GM12874 (cell line): ENCODE data around the gene ENTPD6.

Experiments
- TF ChIP-seq, protein P1 (sequence below): IDR thresholded peaks from 2 replicates; pipeline ENCODE4 v1.5.1; 2011; ENCODE audit warnings: low read depth, mild to moderate bottlenecking, control low read depth, low read length, moderate library complexity; ENCODE audit not compliant: insufficient read depth

Gene ENTPD6

DNA sequence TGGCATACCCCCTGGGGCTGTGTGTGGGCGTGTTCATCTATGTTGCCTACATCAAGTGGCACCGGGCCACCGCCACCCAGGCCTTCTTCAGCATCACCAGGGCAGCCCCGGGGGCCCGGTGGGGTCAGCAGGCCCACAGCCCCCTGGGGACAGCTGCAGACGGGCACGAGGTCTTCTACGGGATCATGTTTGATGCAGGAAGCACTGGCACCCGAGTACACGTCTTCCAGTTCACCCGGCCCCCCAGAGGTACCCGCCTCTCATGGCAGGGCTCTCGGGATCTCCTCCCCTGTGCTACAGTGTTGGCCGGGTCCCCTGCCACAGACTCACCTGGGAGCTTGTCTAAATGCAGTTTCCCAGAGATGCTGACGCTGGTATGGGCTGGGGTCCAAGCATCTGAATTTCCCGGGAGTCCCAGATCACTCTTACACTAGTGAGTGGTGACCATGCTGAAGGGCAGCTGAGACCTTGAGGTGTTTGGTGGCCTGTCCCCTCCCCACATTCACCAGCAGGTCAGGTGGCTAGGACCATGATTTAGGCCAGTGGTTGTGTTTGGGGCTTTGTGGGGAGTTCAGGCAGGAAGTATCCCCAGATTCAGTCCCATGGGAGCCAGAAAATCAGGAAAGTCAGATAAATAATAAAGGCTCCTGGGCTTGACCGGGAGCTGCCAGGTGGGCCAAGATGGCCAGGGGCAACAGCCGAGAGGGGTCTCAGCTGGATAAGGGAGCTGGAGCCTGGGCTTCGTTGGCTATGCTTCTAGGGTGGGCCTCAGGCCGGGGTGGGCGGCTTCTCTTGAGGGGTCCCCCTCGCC lies 11.8 kb downstream of the ENTPD6 start:
- TF ChIP-seq, protein P1, sequence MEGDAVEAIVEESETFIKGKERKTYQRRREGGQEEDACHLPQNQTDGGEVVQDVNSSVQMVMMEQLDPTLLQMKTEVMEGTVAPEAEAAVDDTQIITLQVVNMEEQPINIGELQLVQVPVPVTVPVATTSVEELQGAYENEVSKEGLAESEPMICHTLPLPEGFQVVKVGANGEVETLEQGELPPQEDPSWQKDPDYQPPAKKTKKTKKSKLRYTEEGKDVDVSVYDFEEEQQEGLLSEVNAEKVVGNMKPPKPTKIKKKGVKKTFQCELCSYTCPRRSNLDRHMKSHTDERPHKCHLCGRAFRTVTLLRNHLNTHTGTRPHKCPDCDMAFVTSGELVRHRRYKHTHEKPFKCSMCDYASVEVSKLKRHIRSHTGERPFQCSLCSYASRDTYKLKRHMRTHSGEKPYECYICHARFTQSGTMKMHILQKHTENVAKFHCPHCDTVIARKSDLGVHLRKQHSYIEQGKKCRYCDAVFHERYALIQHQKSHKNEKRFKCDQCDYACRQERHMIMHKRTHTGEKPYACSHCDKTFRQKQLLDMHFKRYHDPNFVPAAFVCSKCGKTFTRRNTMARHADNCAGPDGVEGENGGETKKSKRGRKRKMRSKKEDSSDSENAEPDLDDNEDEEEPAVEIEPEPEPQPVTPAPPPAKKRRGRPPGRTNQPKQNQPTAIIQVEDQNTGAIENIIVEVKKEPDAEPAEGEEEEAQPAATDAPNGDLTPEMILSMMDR = no peak

DNA sequence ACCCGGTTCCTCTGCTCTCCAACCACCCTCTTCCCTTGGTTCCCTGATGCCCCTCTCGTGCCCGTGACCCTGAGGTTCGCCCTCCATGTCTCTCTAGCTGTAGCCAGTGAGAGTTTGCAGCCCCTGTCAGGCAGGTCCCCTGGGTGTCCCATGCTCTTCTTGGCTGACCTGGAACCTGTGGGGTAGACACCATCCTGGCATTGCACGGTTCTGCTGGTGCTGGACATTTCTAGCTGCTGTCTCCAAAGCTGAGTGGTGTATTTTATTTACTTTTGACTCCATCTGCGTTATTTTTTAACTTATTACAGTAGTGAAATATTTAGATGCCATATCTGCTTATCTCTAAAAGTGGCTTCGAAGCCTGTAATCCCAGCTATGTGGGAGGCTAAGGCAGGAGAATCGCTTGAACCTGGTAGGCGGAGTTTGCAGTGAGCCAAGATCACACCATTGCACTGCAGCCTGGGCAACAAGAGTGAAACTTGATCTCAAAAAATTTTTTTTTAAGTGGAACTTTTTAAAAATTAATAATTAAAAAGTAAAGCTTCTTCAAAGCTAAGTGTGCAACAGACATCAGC lies 12.5 kb downstream of the ENTPD6 start:
- TF ChIP-seq, protein P1 = no peak

DNA sequence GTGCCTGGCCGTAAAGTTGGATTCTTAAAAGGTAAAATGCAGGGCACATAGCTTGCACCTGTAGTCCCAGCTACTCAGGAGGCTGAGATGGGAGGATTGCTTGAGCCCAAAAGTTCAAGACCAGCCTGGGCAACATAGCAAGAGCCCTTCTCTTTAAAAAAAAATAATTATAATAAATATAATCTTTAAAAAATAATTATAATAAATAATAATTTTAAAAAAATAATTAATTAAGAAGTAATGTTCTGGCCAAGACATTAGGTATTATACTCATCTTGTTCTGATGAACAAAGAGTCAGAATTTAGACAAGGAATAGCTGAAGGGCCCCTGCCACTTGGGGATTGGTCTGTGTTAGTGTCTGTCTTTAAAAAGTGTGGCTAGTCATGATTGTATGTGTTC lies 13.9 kb downstream of the ENTPD6 start:
- TF ChIP-seq, protein P1 = no peak

DNA sequence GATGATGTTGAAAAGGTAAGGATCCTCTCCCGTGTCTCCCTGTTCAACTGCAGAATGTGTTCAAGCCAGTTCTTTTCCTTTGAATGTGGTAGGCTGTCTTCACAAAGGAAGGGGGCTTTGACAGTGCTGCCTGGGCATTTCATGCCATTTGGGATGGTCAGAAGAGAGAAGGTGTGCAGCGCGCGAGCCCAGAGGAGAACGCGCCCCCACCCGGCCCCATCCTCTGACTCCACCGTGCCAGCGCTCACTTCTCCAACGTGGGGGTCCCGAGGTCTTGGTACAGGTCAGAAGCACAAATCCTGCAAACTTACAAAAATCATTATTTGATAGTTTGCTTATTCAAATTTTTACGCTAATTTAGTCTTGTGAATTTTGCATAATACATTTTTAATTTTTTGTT lies 14.4 kb downstream of the ENTPD6 start:
- TF ChIP-seq, protein P1 = no peak

DNA sequence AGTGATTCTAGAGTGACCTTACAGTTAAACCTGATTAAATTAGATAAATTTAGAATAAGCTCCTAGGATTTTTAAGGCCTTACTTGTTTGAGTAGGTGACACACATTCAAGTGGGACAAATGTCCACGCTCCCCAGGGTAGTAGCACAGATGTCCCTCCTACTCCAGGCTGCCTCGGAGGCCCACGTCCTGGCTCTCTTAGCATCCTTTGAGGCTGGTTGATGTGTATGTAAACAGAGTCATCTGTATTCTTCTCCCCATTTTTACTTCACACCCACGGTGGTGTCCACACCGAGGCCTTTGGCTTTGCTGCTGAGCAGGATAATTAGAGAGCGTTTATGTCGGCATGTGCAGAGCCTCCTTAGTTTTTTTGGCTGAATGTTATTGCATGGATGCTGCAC lies 15.8 kb downstream of the ENTPD6 start:
- TF ChIP-seq, protein P1 = no peak

DNA sequence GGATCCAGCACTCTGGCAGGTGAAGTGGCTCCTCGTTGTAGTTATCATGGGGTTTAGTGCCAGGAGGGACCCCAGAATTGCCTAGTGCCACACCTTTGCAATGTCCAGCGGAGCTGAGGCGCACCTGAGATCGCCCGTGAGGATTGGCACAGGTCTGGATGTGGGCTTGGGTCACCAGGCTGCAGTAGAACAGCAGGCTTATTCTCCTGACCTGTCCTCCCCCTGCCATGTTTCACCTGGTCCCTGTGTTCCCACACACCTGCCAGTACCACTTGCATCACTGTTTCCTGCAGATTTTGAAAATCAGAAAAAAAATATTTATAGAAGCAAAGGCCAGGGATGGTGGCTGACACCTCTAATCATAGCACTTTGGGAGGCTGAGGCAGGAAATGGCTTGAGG lies 16.7 kb downstream of the ENTPD6 start:
- TF ChIP-seq, protein P1 = no peak

DNA sequence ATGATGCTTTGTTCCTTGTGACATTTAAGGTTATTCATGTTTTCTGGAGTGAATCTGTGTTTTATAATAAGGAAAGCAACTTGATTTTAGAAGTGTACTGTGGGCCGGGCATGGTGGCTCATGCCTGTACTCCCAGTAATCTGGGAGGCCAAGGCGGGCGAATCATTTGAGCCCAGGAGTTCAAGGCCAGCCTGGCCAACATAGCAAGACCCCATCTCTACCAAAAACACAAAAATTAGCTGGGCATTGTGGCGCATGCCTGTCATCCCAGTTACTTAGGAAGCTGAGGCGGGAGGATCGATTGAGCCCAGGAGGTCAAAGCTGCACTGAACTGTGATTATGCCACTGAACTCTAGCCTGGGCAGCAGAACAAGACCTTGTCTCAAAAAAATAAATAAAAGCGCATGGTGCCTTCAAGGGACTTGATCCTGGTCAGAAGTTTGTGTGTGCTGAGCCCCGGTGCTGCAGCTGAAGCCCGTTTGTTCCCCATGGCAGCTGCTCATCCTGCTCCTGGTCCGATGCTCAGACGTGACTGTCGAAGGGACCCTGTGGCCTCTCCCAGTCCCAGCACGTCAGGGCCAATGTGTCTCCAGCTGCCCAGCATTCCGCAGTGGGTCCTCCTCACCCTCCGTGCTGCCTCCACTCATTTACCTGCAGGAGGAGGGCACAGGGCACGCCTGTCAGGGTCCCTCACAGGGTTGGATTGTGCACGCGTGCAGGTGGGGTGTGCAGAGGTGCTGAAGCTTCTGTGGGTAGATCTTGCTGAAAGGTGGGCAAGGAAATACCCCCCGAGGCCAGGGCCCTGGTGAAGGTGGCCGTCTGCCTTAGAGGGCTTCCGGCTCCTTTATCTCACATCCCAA lies 18.3 kb downstream of the ENTPD6 start:
- TF ChIP-seq, protein P1 = no peak
